GM23248 (cell line): ENCODE measurements around the gene MRO. TPM values are rescaled to one million over a fixed set of nuclear protein-coding genes. Genes with fewer than 3 reads are reported as not detected.
A peak's percentile ranks its signal among the peaks of the same experiment; 100 is the strongest.

Experiments used
- DNase-seq: peaks from one replicate; pipeline ENCODE4 v3.0.0-alpha.2; 2015
- H2AFZ ChIP-seq: fragments of 200-600 bp; sonication (generic); 2 replicates; pipeline ENCODE4 v1.6.1; 2016; ENCODE audit warnings: antibody characterized with exemption
- H3F3A ChIP-seq: fragments of 200-600 bp; sonication (generic); 2 replicates; pipeline ENCODE4 v1.6.1; 2016; ENCODE audit warnings: mild to moderate bottlenecking, antibody characterized with exemption, mixed run types; ENCODE audit not compliant: insufficient read depth
- H3K27ac ChIP-seq: fragments of 200-600 bp; sonication (generic); 2 replicates; pipeline ENCODE4 v1.5.1; 2016; ENCODE audit warnings: mild to moderate bottlenecking
- H3K27me3 ChIP-seq: fragments of 200-600 bp; sonication (generic); replicated peaks from 2 replicates; pipeline ENCODE4 v1.6.1; 2016; ENCODE audit warnings: mild to moderate bottlenecking; ENCODE audit not compliant: insufficient read depth
- H3K36me3 ChIP-seq: fragments of 200-600 bp; sonication (generic); 2 replicates; pipeline ENCODE4 v1.6.1; 2016; ENCODE audit warnings: low read depth, mild to moderate bottlenecking
- H3K4me1 ChIP-seq: fragments of 200-600 bp; sonication (generic); 2 replicates; pipeline ENCODE4 v1.6.1; 2016; ENCODE audit warnings: mild to moderate bottlenecking; ENCODE audit not compliant: insufficient read depth
- H3K4me2 ChIP-seq: fragments of 200-600 bp; sonication (generic); one replicate; pipeline ENCODE4 v1.6.1; 2016; ENCODE audit warnings: mild to moderate bottlenecking; ENCODE audit not compliant: unreplicated experiment
- H3K4me3 ChIP-seq: fragments of 200-600 bp; sonication (generic); 2 replicates; pipeline ENCODE4 v1.5.1; 2016; ENCODE audit warnings: mild to moderate bottlenecking
- H3K79me2 ChIP-seq: fragments of 200-600 bp; sonication (generic); 2 replicates; pipeline ENCODE4 v1.6.1; 2016; ENCODE audit warnings: mild to moderate bottlenecking; ENCODE audit not compliant: insufficient read depth
- H3K9ac ChIP-seq: fragments of 200-600 bp; sonication (generic); 2 replicates; pipeline ENCODE4 v1.6.1; 2016; ENCODE audit warnings: mild to moderate bottlenecking
- H3K9me2 ChIP-seq: fragments of 200-600 bp; sonication (generic); 2 replicates; pipeline ENCODE4 v1.6.1; 2016; ENCODE audit warnings: mixed run types, mild to moderate bottlenecking, moderate library complexity; ENCODE audit not compliant: insufficient read depth
- H3K9me3 ChIP-seq: fragments of 200-600 bp; sonication (generic); one replicate; pipeline ENCODE4 v1.6.1; 2017; ENCODE audit warnings: low read depth
- H4K20me1 ChIP-seq: fragments of 200-600 bp; sonication (generic); 2 replicates; pipeline ENCODE4 v1.6.0; 2016; ENCODE audit not compliant: insufficient read depth
- EZH2 ChIP-seq: fragments of 200-600 bp; sonication (generic); IDR thresholded peaks from 2 replicates; pipeline ENCODE4 v1.6.1; 2018; ENCODE audit warnings: antibody characterized with exemption, mild to moderate bottlenecking; ENCODE audit not compliant: insufficient read depth, poor library complexity, severe bottlenecking
- EZH2phosphoT487 ChIP-seq: fragments of 200-600 bp; sonication (generic); IDR thresholded peaks from 2 replicates; pipeline ENCODE4 v1.6.1; 2018; ENCODE audit warnings: antibody characterized with exemption, moderate library complexity, mild to moderate bottlenecking, low read depth; ENCODE audit not compliant: insufficient read depth
- WGBS, 2 experiments: methylation state at CpG; one replicate each; pipeline ENCODE4 v1.1.6; 2015 to 2017; ENCODE audit warnings: low lambda C conversion rate in 2 of 2, low coverage in 1 of 2; ENCODE audit errors: missing lambda C conversion rate in 2 of 2; 5-methylcytosine and 5-hydroxymethylcytosine counted together
- in situ Hi-C: fragments of 300-500 bp; cut with MboI; formaldehyde crosslinking; loops from 2 replicates; pipeline ENCODE4 v1.15.0; 2020
- polyA plus RNA-seq: library from polyadenylated mRNA; unstranded; fragments of >200 nt; fragmentation: Nextera tagmentation; extraction: Ambion mirVana; gene quantifications from 2 replicates; pipeline ENCODE4 v1.2.1, GENCODE V29; 2016
- total RNA-seq: library from RNA; depleted of rRNA; stranded (reverse); fragments of >200 nt; shearing (Covaris generic); gene quantifications from 2 replicates; pipeline ENCODE4 v1.2.3, GENCODE V29; 2014

MRO gene
- total and polyA plus RNA-seq, 2 experiments from 2014 or later: not detected

DNA sequence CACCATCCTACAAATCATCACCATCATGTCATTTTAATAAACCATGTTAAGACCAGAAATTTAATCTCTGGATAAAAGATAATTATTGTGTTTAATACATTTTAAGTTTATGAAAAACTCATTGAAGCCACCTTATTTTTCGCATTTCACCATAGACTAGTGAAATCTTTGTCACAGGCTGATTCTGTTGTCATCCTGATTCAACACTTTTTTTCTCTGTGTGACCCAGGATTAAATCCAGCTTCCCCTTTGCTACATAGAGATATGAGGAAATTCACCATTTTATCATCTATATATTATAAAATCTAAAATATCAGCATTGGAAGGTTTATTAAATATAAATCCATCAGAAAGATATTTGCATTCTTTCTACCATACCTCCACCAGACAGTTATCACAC lies 29.2 kb upstream of the MRO start:
- Histone ChIP-seq H3K9ac (no peak overlapping the region), H3K4me2 (no peak overlapping the region), H3K4me3 (no peak overlapping the region), H3K27ac (no peak overlapping the region), H3K9me2 (no peaks in the 10 kb centered on the region), H4K20me1 (no peaks in the 10 kb centered on the region), H2AFZ (no peak overlapping the region), H3K79me2 (no peaks in the 10 kb centered on the region), H3K36me3 (no peaks in the 10 kb centered on the region), H3K4me1 (peaks cover 18% of the 10 kb centered on the region), H3K9me3 (no peaks in the 10 kb centered on the region), H3F3A (peaks cover 35% of the 10 kb centered on the region), H3K27me3 (no peaks in the 10 kb centered on the region)
- WGBS, 2 experiments: 78 to 100% methylated on average over 1 of the region's 1 CpG
- in situ Hi-C loops: no loop called here
- DNase-seq: no peak
- no peak for TF ChIP-seq EZH2phosphoT487
- TF ChIP-seq EZH2: no peak

DNA sequence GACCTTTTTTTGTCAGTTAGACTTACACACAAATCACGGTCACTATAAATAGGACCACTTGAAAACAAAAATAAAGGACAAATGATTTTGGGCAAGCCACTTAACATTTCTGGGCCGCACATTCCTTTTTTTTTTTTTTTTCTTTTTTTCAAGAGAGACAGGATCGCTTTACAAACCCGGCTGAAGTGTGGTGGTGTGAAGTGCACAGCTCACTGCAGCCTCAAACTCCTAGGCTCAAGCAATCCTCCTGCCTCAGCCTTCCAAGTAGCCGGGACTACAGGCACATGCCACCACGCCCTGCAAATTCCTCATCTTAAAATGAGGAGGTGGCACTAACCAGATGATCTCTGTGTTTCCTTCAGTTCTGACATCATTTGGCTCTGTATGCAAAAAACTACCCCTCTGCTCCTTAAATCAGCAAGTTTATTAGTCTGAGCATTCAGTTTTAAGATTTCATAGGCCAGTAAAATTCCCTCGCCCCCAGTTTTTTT lies 28.3 kb upstream of the MRO start:
- Histone ChIP-seq H3K4me3 (no peak overlapping the region), H3K9me2 (no peaks in the 10 kb centered on the region), H3K27ac (no peak overlapping the region), H3K4me1 (peaks cover 12% of the 10 kb centered on the region), H3K9me3 (no peaks in the 10 kb centered on the region), H4K20me1 (no peaks in the 10 kb centered on the region), H3F3A (peaks cover 27% of the 10 kb centered on the region), H3K9ac (no peak overlapping the region), H3K4me2 (no peak overlapping the region), H3K27me3 (no peaks in the 10 kb centered on the region), H2AFZ (no peak overlapping the region), H3K79me2 (no peaks in the 10 kb centered on the region), H3K36me3 (no peaks in the 10 kb centered on the region)
- peak; percentile 15 for DNase-seq
- WGBS, 2 experiments: 86 to 87% methylated on average over 7 of the region's 7 CpGs
- in situ Hi-C loops: no loop called here
- TF ChIP-seq EZH2 (no peak), EZH2phosphoT487 (no peak)

- no peak overlapping the region for H3K4me3 ChIP-seq
- no peaks in the 10 kb centered on the region for H3K79me2 ChIP-seq
- TF ChIP-seq EZH2phosphoT487: no peak
- TF ChIP-seq EZH2: no peak
- H3K9me2 ChIP-seq: no peaks in the 10 kb centered on the region
- no peak overlapping the region for H2AFZ ChIP-seq
- H3K36me3 ChIP-seq: no peaks in the 10 kb centered on the region
- in situ Hi-C loops: no loop called here
- H3K4me1 ChIP-seq: peaks cover 12% of the 10 kb centered on the region
- 21 to 30% methylated on average over 4 of the region's 4 CpGs for WGBS, 2 experiments
- no peaks in the 10 kb centered on the region for H4K20me1 ChIP-seq
- H3K9ac ChIP-seq: no peak overlapping the region
- H3K27me3 ChIP-seq: no peaks in the 10 kb centered on the region
- H3K9me3 ChIP-seq: no peaks in the 10 kb centered on the region
- H3K27ac ChIP-seq: peak overlapping the region; percentile 21; the same call in 1 of the 2 replicates
- peaks cover 24% of the 10 kb centered on the region for H3F3A ChIP-seq
- no peak overlapping the region for H3K4me2 ChIP-seq
- peak; percentile 87 for DNase-seq
These were observed 27.4 kb upstream of the MRO start for GRCh38 chr18:50847192-50847591.

GRCh38 chr18:50844960-50845359 lies 25.1 kb upstream of the MRO start:
- Histone ChIP-seq H3K4me1 (peaks cover 12% of the 10 kb centered on the region), H3K9me2 (no peaks in the 10 kb centered on the region), H3K4me3 (no peak overlapping the region), H3K4me2 (no peak overlapping the region), H3K27ac (no peak overlapping the region), H3K9ac (no peak overlapping the region), H4K20me1 (no peaks in the 10 kb centered on the region), H2AFZ (no peak overlapping the region), H3K79me2 (no peaks in the 10 kb centered on the region), H3K36me3 (no peaks in the 10 kb centered on the region), H3F3A (peaks cover 24% of the 10 kb centered on the region), H3K27me3 (no peaks in the 10 kb centered on the region), H3K9me3 (no peaks in the 10 kb centered on the region)
- TF ChIP-seq EZH2 (no peak), EZH2phosphoT487 (no peak)
- in situ Hi-C loops: no loop called here
- no peak for DNase-seq
- 88 to 91% methylated on average over 3 of the region's 3 CpGs for WGBS, 2 experiments

DNA sequence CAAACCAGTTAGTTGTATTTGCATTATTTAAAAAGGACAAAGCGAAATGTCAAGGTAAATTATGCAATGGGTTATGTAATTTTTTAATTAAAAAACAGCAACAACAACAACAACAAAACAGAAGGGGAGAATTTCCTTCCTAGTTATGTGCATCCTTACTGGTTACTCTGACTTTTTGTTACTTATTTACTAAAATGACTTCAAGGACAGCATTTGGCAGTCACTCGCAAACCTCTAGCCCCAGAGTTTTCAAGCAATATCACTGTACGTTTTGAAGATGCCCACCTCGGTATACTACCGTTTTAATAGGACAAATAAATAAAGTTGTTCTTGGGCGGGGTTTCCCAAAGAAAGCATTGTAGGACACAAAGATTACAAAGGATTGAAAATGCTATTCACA lies 24.7 kb upstream of the MRO start:
- in situ Hi-C loops: no loop called here
- Histone ChIP-seq H3K27me3 (no peaks in the 10 kb centered on the region), H4K20me1 (no peaks in the 10 kb centered on the region), H3K4me3 (no peak overlapping the region), H3K27ac (no peak overlapping the region), H3K79me2 (no peaks in the 10 kb centered on the region), H3K9me3 (no peaks in the 10 kb centered on the region), H3K4me2 (no peak overlapping the region), H3K36me3 (no peaks in the 10 kb centered on the region), H3K9ac (no peak overlapping the region), H3K4me1 (peaks cover 12% of the 10 kb centered on the region), H3K9me2 (no peaks in the 10 kb centered on the region), H2AFZ (no peak overlapping the region), H3F3A (peaks cover 24% of the 10 kb centered on the region)
- WGBS, 2 experiments: 83% methylated on average over 6 of the region's 6 CpGs
- no peak for TF ChIP-seq EZH2phosphoT487
- TF ChIP-seq EZH2: no peak
- no peak for DNase-seq
